Gastroesophageal sphincter (tissue), 4 donors: ENCODE data around the gene MORN4. TPM values are rescaled to one million over a fixed set of nuclear protein-coding genes. Genes with fewer than 3 reads are reported as not detected.
"Not testable (repeated sequence)": the region's sequence is repeated elsewhere in the genome, so short reads cannot be mapped to it uniquely, and the experiment has no call there.

ENCODE experiments used
- ATAC-seq: fragments of 150-250 bp; one replicate; pipeline ENCODE4 v1.9.1; 2016; ENCODE audit warnings: mild to moderate bottlenecking, moderate library complexity
- H3K27ac ChIP-seq, 4 donors: fragments of 200-600 bp; sonication (generic) in 3 of 4; 1 replicate in 3 of 4; 2 replicates in 1 of 4; pipeline ENCODE4 v1.5.1; 2016 to 2019
- H3K27me3 ChIP-seq: fragments of 200-600 bp; sonication (generic); one replicate; pipeline ENCODE4 v1.5.1; 2019
- H3K36me3 ChIP-seq, 2 donors: fragments of 200-600 bp; sonication (generic); one replicate each; pipeline ENCODE4 v1.5.1; 2019; ENCODE audit warnings: control low read depth in 1 of 2
- H3K4me1 ChIP-seq, 3 donors: fragments of 200-600 bp; sonication (generic); 1 replicate in 2 of 3; 2 replicates in 1 of 3; pipeline ENCODE4 v1.5.1; 2016 to 2019; ENCODE audit warnings: control low read depth in 2 of 3
- H3K4me3 ChIP-seq, 2 donors: fragments of 200-600 bp; sonication (generic); one replicate each; pipeline ENCODE4 v1.5.1; 2019; ENCODE audit warnings: mild to moderate bottlenecking in 1 of 2, moderate library complexity in 1 of 2
- H3K9me3 ChIP-seq, 3 donors: fragments of 200-600 bp; sonication (generic); one replicate each; pipeline ENCODE4 v1.5.1; 2017 to 2019; ENCODE audit warnings: control low read depth in 2 of 3
- EP300 ChIP-seq: sonication (generic); formaldehyde crosslinking; IDR thresholded peaks from one replicate; pipeline ENCODE4 v1.6.1; 2017; ENCODE audit warnings: antibody characterized with exemption, mild to moderate bottlenecking
- POLR2A ChIP-seq, 2 donors: fragments of 450-650 bp; IDR thresholded peaks; one replicate each; pipeline ENCODE4 v1.6.1; 2017; ENCODE audit warnings: antibody characterized with exemption in 2 of 2, mild to moderate bottlenecking in 2 of 2, moderate library complexity in 1 of 2
- POLR2AphosphoS5 ChIP-seq: sonication (generic); formaldehyde crosslinking; IDR thresholded peaks from one replicate; pipeline ENCODE4 v1.6.1; 2017; ENCODE audit warnings: antibody characterized with exemption
- WGBS, 2 donors: methylation state at CpG; one replicate each; pipeline ENCODE4 v1.1.5; 2018; ENCODE audit warnings: low coverage in 1 of 2; 5-methylcytosine and 5-hydroxymethylcytosine counted together
- total RNA-seq, 4 donors: library from RNA; depleted of rRNA; stranded (reverse); fragments of >200 nt; gene quantifications; one replicate each; pipeline ENCODE4 v1.1.0, GENCODE V29; 2016
- TF ChIP-seq, protein P1 (sequence below), 4 experiments: fragments of 200-600 bp in 2 of 4; fragments of 450-650 bp in 2 of 4; sonication (generic) in 1 of 4; IDR thresholded peaks; one replicate each; pipeline ENCODE4 v1.5.1; 2017 to 2019; ENCODE audit warnings: antibody characterized with exemption in 4 of 4, mild to moderate bottlenecking in 2 of 4, moderate library complexity in 2 of 4

Gene MORN4
- total RNA-seq, 4 donors from 2014 or later: 1.2 to 10.3 (median 2.9) TPM

DNA sequence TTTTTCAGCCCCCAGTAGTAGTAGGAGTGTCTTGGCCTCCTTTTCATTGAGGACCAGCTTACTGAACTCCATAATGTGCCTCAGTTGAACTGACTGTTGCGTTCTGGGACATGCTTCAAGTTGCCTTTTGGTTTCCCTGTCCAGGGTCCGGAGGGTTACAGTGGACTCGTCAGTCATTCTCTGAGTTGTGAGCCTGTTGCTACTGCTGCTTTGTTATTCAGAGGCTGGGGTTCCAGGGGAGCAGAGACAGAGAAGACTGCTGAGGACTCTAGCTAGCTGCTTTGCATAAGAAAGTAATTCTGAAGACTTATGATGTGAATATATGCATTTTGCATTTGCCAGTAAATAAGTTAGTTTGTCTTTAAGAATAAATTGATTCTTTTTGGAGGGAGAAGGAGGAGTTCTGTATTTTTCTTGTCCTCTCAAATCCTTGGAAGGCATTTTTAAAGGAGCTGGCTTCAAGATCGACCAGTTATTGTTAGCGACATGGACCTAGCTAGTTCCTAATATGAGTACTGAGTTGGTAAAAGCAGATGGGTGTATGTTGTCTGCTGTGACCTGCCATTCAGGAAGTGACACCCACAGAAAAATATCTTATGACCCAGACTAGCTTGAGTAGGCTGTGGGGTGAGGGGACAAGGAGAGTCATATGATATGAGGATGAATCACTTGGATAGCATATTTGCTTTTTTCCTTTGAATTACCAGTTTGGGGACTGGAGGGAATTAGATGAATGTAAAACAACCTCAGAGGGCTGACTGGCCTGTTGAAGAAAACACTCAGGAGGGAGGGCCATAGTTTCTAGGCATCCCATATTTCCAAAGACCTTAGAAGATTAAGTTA, 15.5 kb upstream of the MORN4 start:
- ATAC-seq: peak; percentile 82
- Histone ChIP-seq H3K4me3 (no peak overlapping the region), H3K36me3 (peaks cover 0 to 65% of the 10 kb centered on the region in 2 donors), H3K9me3 (no peaks in the 10 kb centered on the region), H3K27ac (peak overlapping the region in 3 of 4 donors; percentile 3 to 50 (median 30)), H3K4me1 (peaks cover 0 to 30% (median 0%) of the 10 kb centered on the region in 3 donors), H3K27me3 (no peaks in the 10 kb centered on the region)
- WGBS, 2 donors: 45 to 66% methylated on average over 2 of the region's 5 CpGs
- TF ChIP-seq, protein P1, sequence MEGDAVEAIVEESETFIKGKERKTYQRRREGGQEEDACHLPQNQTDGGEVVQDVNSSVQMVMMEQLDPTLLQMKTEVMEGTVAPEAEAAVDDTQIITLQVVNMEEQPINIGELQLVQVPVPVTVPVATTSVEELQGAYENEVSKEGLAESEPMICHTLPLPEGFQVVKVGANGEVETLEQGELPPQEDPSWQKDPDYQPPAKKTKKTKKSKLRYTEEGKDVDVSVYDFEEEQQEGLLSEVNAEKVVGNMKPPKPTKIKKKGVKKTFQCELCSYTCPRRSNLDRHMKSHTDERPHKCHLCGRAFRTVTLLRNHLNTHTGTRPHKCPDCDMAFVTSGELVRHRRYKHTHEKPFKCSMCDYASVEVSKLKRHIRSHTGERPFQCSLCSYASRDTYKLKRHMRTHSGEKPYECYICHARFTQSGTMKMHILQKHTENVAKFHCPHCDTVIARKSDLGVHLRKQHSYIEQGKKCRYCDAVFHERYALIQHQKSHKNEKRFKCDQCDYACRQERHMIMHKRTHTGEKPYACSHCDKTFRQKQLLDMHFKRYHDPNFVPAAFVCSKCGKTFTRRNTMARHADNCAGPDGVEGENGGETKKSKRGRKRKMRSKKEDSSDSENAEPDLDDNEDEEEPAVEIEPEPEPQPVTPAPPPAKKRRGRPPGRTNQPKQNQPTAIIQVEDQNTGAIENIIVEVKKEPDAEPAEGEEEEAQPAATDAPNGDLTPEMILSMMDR (IDR thresholded peaks at IDR 0.05): no peak
- no peak for TF ChIP-seq POLR2AphosphoS5
- no peak for TF ChIP-seq EP300
- TF ChIP-seq POLR2A (IDR thresholded peaks at IDR 0.05): peak in 1 of 2 donors; percentile 15

DNA sequence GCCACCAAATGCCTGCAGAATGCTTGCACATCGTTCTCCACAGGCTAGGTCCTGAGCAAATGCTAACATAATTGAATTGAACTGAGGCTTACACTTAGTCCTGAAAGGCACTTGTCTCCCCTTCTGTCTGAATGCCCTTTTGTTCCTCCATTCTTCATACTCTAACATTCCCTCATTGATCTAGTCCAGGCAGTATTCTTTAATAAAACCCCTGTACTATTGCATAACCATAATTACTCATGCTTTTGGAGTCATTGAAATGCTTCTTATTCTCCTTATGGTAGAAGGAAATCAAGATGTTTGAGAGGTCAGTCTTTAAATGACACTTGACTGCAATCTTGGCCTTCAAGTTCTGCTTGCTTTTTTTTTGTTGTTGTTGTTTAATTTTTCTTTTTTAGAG, 14.3 kb upstream of the MORN4 start:
- Histone ChIP-seq H3K27ac (peak overlapping the region in 1 of 4 donors; percentile 50), H3K4me3 (no peak overlapping the region), H3K27me3 (no peaks in the 10 kb centered on the region), H3K9me3 (no peaks in the 10 kb centered on the region), H3K36me3 (peaks cover 0 to 52% of the 10 kb centered on the region in 2 donors), H3K4me1 (peaks cover 0 to 40% (median under 1%) of the 10 kb centered on the region in 3 donors)
- TF ChIP-seq POLR2AphosphoS5 (no peak), EP300 (no peak), POLR2A (IDR thresholded peaks at IDR 0.05) (no peak)
- TF ChIP-seq, protein P1 (IDR thresholded peaks at IDR 0.05): no peak
- WGBS, 2 donors: 71 to 78% methylated on average over 1 of the region's 1 CpG
- ATAC-seq: peak; percentile 46

DNA sequence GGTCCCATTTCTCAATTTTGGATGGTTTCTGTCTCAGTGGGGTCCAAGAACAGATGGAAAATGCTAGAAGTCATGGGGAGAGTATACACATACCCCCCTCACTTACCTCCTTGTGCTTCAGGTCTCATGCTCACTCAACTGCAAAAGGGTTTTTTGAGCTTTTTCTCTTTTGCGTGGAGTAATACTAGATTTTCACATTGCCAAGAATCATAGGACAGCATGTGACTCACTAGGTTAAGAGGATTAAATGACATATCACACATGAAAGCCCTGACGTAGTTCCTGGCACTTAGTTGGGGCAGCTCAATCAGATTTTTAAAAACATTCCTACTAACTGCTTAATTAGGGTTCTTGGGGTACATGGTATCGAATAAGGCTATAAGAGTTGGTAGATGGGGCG, 11.6 kb upstream of the MORN4 start:
- no peak overlapping the region for H3K27ac ChIP-seq
- H3K4me3 ChIP-seq: no peak overlapping the region
- H3K9me3 ChIP-seq: no peaks in the 10 kb centered on the region
- peaks cover 0 to 34% of the 10 kb centered on the region in 2 donors for H3K36me3 ChIP-seq
- WGBS, 2 donors: 87 to 92% methylated on average over 3 to 4 of the region's 4 CpGs
- no peaks in the 10 kb centered on the region for H3K27me3 ChIP-seq
- peaks cover 3 to 51% (median 8%) of the 10 kb centered on the region in 3 donors for H3K4me1 ChIP-seq
- ATAC-seq: no peak
- TF ChIP-seq, protein P1 (IDR thresholded peaks at IDR 0.05): no peak
- TF ChIP-seq POLR2AphosphoS5 (no peak), POLR2A (IDR thresholded peaks at IDR 0.05) (no peak), EP300 (no peak)

DNA sequence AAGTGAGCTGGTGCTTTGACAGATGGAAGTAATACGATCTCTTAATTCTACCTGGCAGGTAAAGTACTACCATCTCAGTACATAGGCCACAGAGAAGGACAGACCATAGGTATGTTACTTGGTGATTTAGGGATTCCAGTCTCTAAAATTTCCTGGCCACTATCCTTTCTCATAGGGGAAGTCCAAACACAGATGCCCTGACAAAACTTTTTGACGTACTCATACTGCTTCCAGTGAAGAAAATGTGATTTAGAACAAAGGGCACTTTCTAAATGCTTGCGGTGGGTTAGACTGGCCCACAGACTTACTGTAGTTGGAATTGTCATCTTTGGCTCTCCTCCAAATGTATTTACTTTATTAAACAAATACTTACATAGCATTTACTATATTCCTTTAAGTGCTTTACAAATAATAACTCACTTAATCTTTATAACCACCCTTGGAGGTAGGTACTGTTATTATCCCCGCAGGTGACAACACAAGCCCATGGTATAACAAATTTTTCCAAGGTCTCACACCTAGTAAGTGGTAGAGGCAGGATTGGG, 10.2 kb upstream of the MORN4 start:
- TF ChIP-seq, protein P1 (IDR thresholded peaks at IDR 0.05): no peak
- TF ChIP-seq POLR2A (IDR thresholded peaks at IDR 0.05): no peak
- no peak for TF ChIP-seq EP300
- TF ChIP-seq POLR2AphosphoS5: no peak
- Histone ChIP-seq H3K27ac (no peak overlapping the region), H3K4me1 (peaks cover 3 to 37% (median 8%) of the 10 kb centered on the region in 3 donors), H3K36me3 (peaks cover 0 to 34% of the 10 kb centered on the region in 2 donors), H3K9me3 (no peaks in the 10 kb centered on the region), H3K27me3 (no peaks in the 10 kb centered on the region), H3K4me3 (no peak overlapping the region)
- ATAC-seq: no peak
- 75 to 85% methylated on average over 3 to 4 of the region's 4 CpGs for WGBS, 2 donors

DNA sequence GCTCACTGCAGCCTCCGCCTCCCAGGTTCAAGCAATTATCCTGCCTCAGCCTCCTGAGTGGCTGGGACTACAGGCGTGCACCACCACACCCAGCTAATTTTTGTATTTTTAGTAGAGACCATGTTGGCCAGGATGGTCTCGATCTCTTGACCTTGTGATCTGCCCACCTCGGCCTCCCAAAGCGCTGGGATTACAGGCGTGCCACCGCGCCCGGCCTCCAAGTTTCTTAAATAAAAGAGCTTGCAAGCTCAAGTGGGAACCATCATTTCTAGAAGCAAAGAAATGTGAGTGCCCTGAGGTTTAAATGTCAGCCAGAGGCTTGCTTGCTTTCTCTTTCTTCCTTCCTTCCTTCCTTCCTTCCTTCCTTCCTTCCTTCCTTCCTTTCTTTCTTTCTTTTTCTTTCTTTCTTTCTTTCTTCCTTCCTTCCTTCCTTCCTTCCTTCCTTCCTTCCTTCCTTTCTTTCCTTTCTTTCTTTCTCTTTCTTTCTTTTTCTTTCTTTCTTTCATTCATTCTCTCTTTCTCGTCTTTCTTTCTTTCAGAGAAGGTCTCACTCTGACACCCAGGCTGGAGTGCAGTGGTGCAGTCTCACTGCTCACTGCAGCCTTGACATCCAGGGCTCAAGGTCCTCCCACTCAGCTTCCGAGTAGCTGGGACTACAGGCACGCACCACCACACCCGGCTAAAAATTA, 9.3 kb upstream of the MORN4 start:
- not testable (repeated sequence) for H3K9me3 ChIP-seq, H3K27ac ChIP-seq, ATAC-seq, H3K27me3 ChIP-seq
- Histone ChIP-seq H3K4me3 (peak overlapping the region in 1 of 2 donors; percentile 67), H3K4me1 (peaks cover 3 to 28% (median 8%) of the 10 kb centered on the region in 3 donors), H3K36me3 (peaks cover 0 to 34% of the 10 kb centered on the region in 2 donors)
- WGBS, 2 donors: 88 to 92% methylated on average over 6 to 12 of the region's 13 CpGs
